GDM1 (cell line): ENCODE results near the gene RELN.

ENCODE experiments used
- DNase-seq: peaks from one replicate; lab custom pipeline; 2025; lab: John Stamatoyannopoulos, UW

The RELN gene

GRCh38 chr7:103632972-103633371, 356.5 kb downstream of the RELN start:
- DNase-seq, result no peak

GRCh38 chr7:103632005-103632639, 357.3 kb downstream of the RELN start:
- DNase-seq, result no peak

- DNase-seq, result no peak
These were observed 359.1 kb downstream of the RELN start for GRCh38 chr7:103630318-103630717.

- DNase-seq, result no peak
These were observed 360.7 kb downstream of the RELN start for GRCh38 chr7:103628742-103629141.

GRCh38 chr7:103626776-103627175, 362.7 kb downstream of the RELN start:
- no peak for DNase-seq

GRCh38 chr7:103622274-103622673, 367.2 kb downstream of the RELN start:
- DNase-seq, result no peak

- DNase-seq, result no peak
These were observed 375.5 kb downstream of the RELN start for GRCh38 chr7:103613655-103614642.

- DNase-seq, result no peak
These were observed 379.7 kb downstream of the RELN start for GRCh38 chr7:103609778-103610177.

- no peak for DNase-seq
These were observed 383.8 kb downstream of the RELN start for GRCh38 chr7:103605640-103606039.

GRCh38 chr7:103598326-103598905, 391.0 kb downstream of the RELN start:
- no peak for DNase-seq

GRCh38 chr7:103597606-103598005, 391.9 kb downstream of the RELN start:
- DNase-seq, result no peak

- no peak for DNase-seq
These were observed 395.3 kb downstream of the RELN start for GRCh38 chr7:103594186-103594585.

GRCh38 chr7:103593691-103594090, 395.8 kb downstream of the RELN start:
- DNase-seq, result no peak

- no peak for DNase-seq
These were observed 396.6 kb downstream of the RELN start for GRCh38 chr7:103592844-103593243.

GRCh38 chr7:103592187-103592586, 397.3 kb downstream of the RELN start:
- DNase-seq, result no peak

- DNase-seq, result no peak
These were observed 409.4 kb downstream of the RELN start for GRCh38 chr7:103580031-103580430.

GRCh38 chr7:103577059-103577458, 412.4 kb downstream of the RELN start:
- no peak for DNase-seq

- no peak for DNase-seq
These were observed 412.8 kb downstream of the RELN start for GRCh38 chr7:103576641-103577040.

GRCh38 chr7:103574576-103574975, 414.9 kb downstream of the RELN start:
- DNase-seq, result no peak

- no peak for DNase-seq
These were observed 415.9 kb downstream of the RELN start for GRCh38 chr7:103573479-103574058.

GRCh38 chr7:103571586-103571985, 417.9 kb downstream of the RELN start:
- DNase-seq, result no peak

- no peak for DNase-seq
These were observed 419.7 kb downstream of the RELN start for GRCh38 chr7:103569621-103570305.
